GM18502 (cell line): ENCODE measurements around the gene PPL.
A peak's percentile ranks its signal among the peaks of the same experiment; 100 is the strongest.
"Not testable (repeated sequence)": the region's sequence is repeated elsewhere in the genome, so short reads cannot be mapped to it uniquely, and the experiment has no call there.

Source experiments
- ATAC-seq: cut with Tn5 transposase; IDR thresholded peaks from one replicate; pipeline ENCODE4 v1.9.1; 2021; ENCODE audit warnings: mild to moderate bottlenecking; ENCODE audit not compliant: unreplicated experiment, poor library complexity

Gene PPL

GRCh38 chr16:4962716-4963115 lies 25.8 kb upstream of the PPL start:
- ATAC-seq, result no peak

GRCh38 chr16:4960579-4960978 lies 23.6 kb upstream of the PPL start:
- no peak for ATAC-seq

- ATAC-seq, result no peak
Observed at GRCh38 chr16:4958510-4959438, 21.8 kb upstream of the PPL start.

- ATAC-seq, result peak; percentile 73
Observed at GRCh38 chr16:4957720-4958509, 21.0 kb upstream of the PPL start, which contains the start of gene SEC14L5. Gene SEC14L5, plus strand, starts transcription at chr16:4958330. Its CDS starts 994 bp downstream, at chr16:4959324.

- ATAC-seq, result no peak
Observed at GRCh38 chr16:4957420-4957719, 20.4 kb upstream of the PPL start.

GRCh38 chr16:4954714-4955113 lies 17.8 kb upstream of the PPL start:
- ATAC-seq, result no peak

GRCh38 chr16:4951583-4951982 lies 14.6 kb upstream of the PPL start:
- ATAC-seq, result not testable (repeated sequence)

GRCh38 chr16:4949986-4950385 lies 13.0 kb upstream of the PPL start:
- no peak for ATAC-seq

- no peak for ATAC-seq
Observed at GRCh38 chr16:4948903-4949766, 12.2 kb upstream of the PPL start.

GRCh38 chr16:4947722-4948503 lies 11.0 kb upstream of the PPL start:
- ATAC-seq, result no peak

- ATAC-seq, result no peak
Observed at GRCh38 chr16:4946917-4947316, 10.0 kb upstream of the PPL start.

- ATAC-seq, result no peak
Observed at GRCh38 chr16:4945560-4946502, 8.9 kb upstream of the PPL start.

- no peak for ATAC-seq
Observed at GRCh38 chr16:4944333-4945281, 7.7 kb upstream of the PPL start.

GRCh38 chr16:4942481-4942880 lies 5.5 kb upstream of the PPL start:
- ATAC-seq, result no peak

- no peak for ATAC-seq
Observed at GRCh38 chr16:4940719-4941118, 3.8 kb upstream of the PPL start.

GRCh38 chr16:4938683-4939030 lies 1.7 kb upstream of the PPL start:
- ATAC-seq, result no peak

GRCh38 chr16:4937782-4938682 lies 1.1 kb upstream of the PPL start:
- no peak for ATAC-seq
